Lower leg skin (tissue), 4 donors: ENCODE results near the gene MSMP. TPM values are rescaled to one million over a fixed set of nuclear protein-coding genes. Genes with fewer than 3 reads are reported as not detected.

Experiments
- DNase-seq, 2 donors: peaks; one replicate each; pipeline ENCODE4 v3.0.0-alpha.2; 2019; ENCODE audit warnings: low spot score in 2 of 2
- H3K4me3 ChIP-seq: fragments of 200-600 bp; sonication (generic); 2 replicates; pipeline ENCODE4 v1.5.1; 2017; ENCODE audit warnings: mild to moderate bottlenecking, low read depth; ENCODE audit not compliant: poor library complexity, severe bottlenecking
- CTCF ChIP-seq, 3 donors: fragments of 450-650 bp; IDR thresholded peaks; one replicate each; pipeline ENCODE4 v1.5.1; 2016; ENCODE audit warnings: antibody characterized with exemption in 3 of 3, mild to moderate bottlenecking in 3 of 3, moderate library complexity in 2 of 3
- POLR2A ChIP-seq, 2 donors: fragments of 450-650 bp; IDR thresholded peaks; one replicate each; pipeline ENCODE4 v1.6.1; 2016 to 2017; ENCODE audit warnings: antibody characterized with exemption in 2 of 2, mild to moderate bottlenecking in 1 of 2, moderate library complexity in 1 of 2
- WGBS, 2 donors: methylation state at CpG; one replicate each; pipeline ENCODE4 v1.1.5; 2018; 5-methylcytosine and 5-hydroxymethylcytosine counted together
- intact Hi-C: fragments of 100-400 bp; cut with DNase I; formaldehyde crosslinking; loops from one replicate; pipeline ENCODE4 v1.15.0; 2023; ENCODE audit warnings: low total_unique reads
- total RNA-seq, 4 donors: library from RNA; depleted of rRNA; stranded (reverse); fragments of >200 nt; gene quantifications; one replicate each; pipeline ENCODE4 v1.1.0, GENCODE V29; 2016

Gene MSMP
- total RNA-seq, 4 donors from 2014 or later: 0.55 to 2.8 TPM; not detected in 2

- intact Hi-C loops: no loop called here
- WGBS, 2 donors: 79 to 91% methylated on average over 2 of the region's 2 CpGs
- DNase-seq: no peak
Measured at GRCh38 chr9:35760651-35761050, 6.6 kb upstream of the MSMP start.

GRCh38 chr9:35759795-35760194 is 5.7 kb upstream of the MSMP start:
- WGBS, 2 donors: 95% methylated on average over 4 of the region's 4 CpGs
- no peak for DNase-seq
- no peak overlapping the region for H3K4me3 ChIP-seq
- TF ChIP-seq POLR2A (IDR thresholded peaks at IDR 0.05) (no peak), CTCF (IDR thresholded peaks at IDR 0.05) (no peak)
- intact Hi-C loops: no loop called here

More at GRCh38 chr9:35760651-35761050, 6.6 kb upstream of the MSMP start:
- H3K4me3 ChIP-seq: no peak overlapping the region
- TF ChIP-seq CTCF (IDR thresholded peaks at IDR 0.05): no peak
- TF ChIP-seq POLR2A (IDR thresholded peaks at IDR 0.05): no peak

- no peak for DNase-seq
- no peak for TF ChIP-seq CTCF (IDR thresholded peaks at IDR 0.05)
- H3K4me3 ChIP-seq: no peak overlapping the region
- WGBS, 2 donors: 56 to 60% methylated on average over 3 of the region's 3 CpGs
- intact Hi-C loops: no loop called here
Measured at GRCh38 chr9:35758475-35759050, 4.5 kb upstream of the MSMP start.

GRCh38 chr9:35757892-35758275 is 3.8 kb upstream of the MSMP start:
- no peak for DNase-seq
- no peak overlapping the region for H3K4me3 ChIP-seq
- no peak for TF ChIP-seq POLR2A (IDR thresholded peaks at IDR 0.05)
- no peak for TF ChIP-seq CTCF (IDR thresholded peaks at IDR 0.05)
- intact Hi-C loops: no loop called here

GRCh38 chr9:35757226-35757891 is 3.3 kb upstream of the MSMP start:
- peak overlapping the region; percentile 35 for H3K4me3 ChIP-seq
- intact Hi-C loops: no loop called here
- DNase-seq: no peak
- 5 to 9% methylated on average over 18 to 20 of the region's 20 CpGs for WGBS, 2 donors
- no peak for TF ChIP-seq CTCF (IDR thresholded peaks at IDR 0.05)
- no peak for TF ChIP-seq POLR2A (IDR thresholded peaks at IDR 0.05)
